HepG2 (cell line): ENCODE results near the gene AP2S1. TPM values are rescaled to one million over a fixed set of nuclear protein-coding genes. Genes with fewer than 3 reads are reported as not detected.
"Not testable (repeated sequence)": the region's sequence is repeated elsewhere in the genome, so short reads cannot be mapped to it uniquely, and the experiment has no call there.

Experiments
- ATAC-seq: fragments of 200-7000 bp; cut with Tn5 transposase; 3 replicates; pipeline ENCODE4 v1.9.1; 2020; ENCODE audit warnings: mild to moderate bottlenecking, moderate library complexity
- BruUV-seq: library from RNA; stranded (reverse); fragments of 400-500 nt; replicated peaks from 2 replicates; lab custom pipeline; 2021; lab: Mats Ljungman, UMichigan
- CTCF ChIA-PET: fragments of 300-600 bp; formaldehyde crosslinking; extraction: SDS; loops from one replicate; lab custom pipeline; 2021; ENCODE audit warnings: low total read pairs, inconsistent platforms, low intra/inter-chr PET ratio; lab: Yijun Ruan, JAX
- POLR2A ChIA-PET: fragments of 350-600 bp; sonication (Branson Sonifier 250); formaldehyde crosslinking; loops from one replicate; lab custom pipeline; 2020; ENCODE audit warnings: antibody characterized with exemption, inconsistent platforms; lab: Yijun Ruan, JAX
- DNase-seq: peaks from one replicate; pipeline ENCODE4 v3.0.0-alpha.2; 2015; ENCODE audit warnings: low spot score
- FAIRE-seq: peaks from 3 replicates; lab custom pipeline; 2011; peaks lifted over from hg19 to GRCh38; lab: Jason Lieb, UNC
- H2AFZ ChIP-seq: one replicate; pipeline ENCODE4 v1.6.1; 2011; ENCODE audit warnings: low read length, inconsistent platforms
- H3K27ac ChIP-seq: fragments of 300-600 bp; 3 replicates; pipeline ENCODE4 v1.8.0; 2011; ENCODE audit warnings: mixed run types, mild to moderate bottlenecking, mixed read lengths, low read length, inconsistent platforms; ENCODE audit not compliant: insufficient read depth; ENCODE audit errors: extremely low read length
- H3K27me3 ChIP-seq, 2 experiments: fragments of 200-600 bp in 1 of 2; 2 replicates in 1 of 2; 3 replicates in 1 of 2; pipeline versions ENCODE4 v1.6.0 to v1.8.0; 2011; ENCODE audit warnings: low read length in 2 of 2, mild to moderate bottlenecking in 2 of 2, moderate library complexity in 2 of 2, inconsistent platforms in 1 of 2; ENCODE audit not compliant: insufficient read depth in 2 of 2, control insufficient read depth in 1 of 2
- H3K36me3 ChIP-seq, 2 experiments: fragments of 200-600 bp in 1 of 2; replicated peaks in 1 of 2; 2 replicates in 1 of 2; 3 replicates in 1 of 2; pipeline versions ENCODE4 v1.5.1 to v1.8.0; 2011; ENCODE audit warnings: low read length in 2 of 2, inconsistent platforms in 1 of 2; ENCODE audit not compliant: insufficient read depth in 2 of 2, control insufficient read depth in 1 of 2
- H3K4me1 ChIP-seq: 2 replicates; pipeline ENCODE4 v1.5.1; 2012; ENCODE audit warnings: low read length, inconsistent platforms; ENCODE audit not compliant: insufficient read depth
- H3K4me2 ChIP-seq: 2 replicates; pipeline ENCODE4 v1.6.0; 2011; ENCODE audit warnings: low read depth, low read length, inconsistent platforms
- H3K4me3 ChIP-seq, 3 experiments: fragments of 200-600 bp in 1 of 3; sonication (generic), shearing (Covaris generic) in 1 of 3; replicated peaks in 1 of 3; 2 replicates each; pipeline ENCODE4 v1.5.1; 2011 to 2016; ENCODE audit warnings: low read length in 3 of 3, inconsistent platforms in 2 of 3, low read depth in 2 of 3, mild to moderate bottlenecking in 2 of 3, control low read depth in 1 of 3, mixed read lengths in 1 of 3; ENCODE audit not compliant: insufficient read depth in 1 of 3
- H3K79me2 ChIP-seq: one replicate; pipeline ENCODE4 v1.6.1; 2011; ENCODE audit warnings: low read length, inconsistent platforms; ENCODE audit not compliant: insufficient read depth
- H3K9ac ChIP-seq: 2 replicates; pipeline ENCODE4 v1.6.0; 2011; ENCODE audit warnings: mild to moderate bottlenecking, low read depth, low read length, inconsistent platforms; ENCODE audit not compliant: insufficient read depth
- H3K9me3 ChIP-seq: 2 replicates; pipeline ENCODE4 v1.5.1; 2012; ENCODE audit warnings: mild to moderate bottlenecking, low read length
- H4K20me1 ChIP-seq: 2 replicates; pipeline ENCODE4 v1.6.0; 2011; ENCODE audit warnings: inconsistent platforms, mild to moderate bottlenecking, low read length, moderate library complexity; ENCODE audit not compliant: insufficient read depth
- MAFF ChIP-seq: IDR thresholded peaks from 2 replicates; pipeline ENCODE4 v1.6.1; 2011; ENCODE audit warnings: low read depth, low read length, improper control_type of control experiment
- MAFK ChIP-seq, 2 experiments: IDR thresholded peaks in 1 of 2; conservative IDR thresholded peaks in 1 of 2; 2 replicates each; pipeline ENCODE4 v1.6.1; 2011; ENCODE audit warnings: improper control_type of control experiment in 2 of 2, low read length in 2 of 2
- NPAS2 ChIP-seq: sonication (generic); formaldehyde crosslinking; IDR thresholded peaks from 2 replicates; pipeline ENCODE4 v1.8.0; 2022; ENCODE audit warnings: mild to moderate bottlenecking, missing genetic modification reagents, borderline replicate concordance
- SRSF9 ChIP-seq: fragments of 200-400 bp; formaldehyde crosslinking; IDR thresholded peaks from 2 replicates; pipeline ENCODE4 v1.6.1; 2018; ENCODE audit warnings: borderline replicate concordance, mild to moderate bottlenecking, low read depth, low read length; ENCODE audit not compliant: insufficient read depth, poor library complexity, severe bottlenecking
- THAP11 ChIP-seq: IDR thresholded peaks from 2 replicates; pipeline ENCODE4 v1.6.1; 2016; ENCODE audit warnings: missing biosample characterization, missing genetic modification reagents
- ZNF460 ChIP-seq: sonication (generic); formaldehyde crosslinking; IDR thresholded peaks from 2 replicates; pipeline ENCODE4 v1.5.1; 2020; ENCODE audit warnings: missing genetic modification reagents, mild to moderate bottlenecking, borderline replicate concordance
- ZNF547 ChIP-seq: sonication (generic); formaldehyde crosslinking; IDR thresholded peaks from 2 replicates; pipeline ENCODE4 v1.5.1; 2020; ENCODE audit warnings: mild to moderate bottlenecking, missing genetic modification reagents
- WGBS: methylation state at CpG from one replicate; pipeline ENCODE4 v1.1.6; 2017; ENCODE audit warnings: low lambda C conversion rate; 5-methylcytosine and 5-hydroxymethylcytosine counted together
- in situ Hi-C: cut with HindIII; loops from 2 replicates; pipeline ENCODE4 v1.10.0; 2017; ENCODE audit warnings: low pct_unique_long_range_greater_than_20kb; ENCODE audit not compliant: extremely low pct_ligation_motif_present
- intact Hi-C: fragments of 100-400 bp; cut with micrococcal nuclease; formaldehyde crosslinking; loops from one replicate; pipeline ENCODE4 v1.10.0; 2022; ENCODE audit not compliant: unreplicated experiment
- polyA plus RNA-seq, 8 experiments: library from polyadenylated mRNA; depleted of rRNA in 3 of 8; stranded (reverse) in 7 of 8; unstranded in 1 of 8; fragments of >200 nt; fragmentation: Illumina TruSeq in 4 of 8; extraction: Trizol in 4 of 8; gene quantifications; 2 replicates each; pipeline versions ENCODE4 v1.2.1 to v1.2.3, GENCODE V29; 2011 to 2016; ENCODE audit warnings: low read depth in 4 of 8, missing spikeins in 1 of 8, mixed read lengths in 1 of 8; ENCODE audit not compliant: insufficient read depth in 1 of 8
- total RNA-seq, 5 experiments: library from RNA; depleted of rRNA; stranded (reverse); fragments of >200 nt; fragmentation: Illumina TruSeq; extraction: Trizol; gene quantifications; 2 replicates each; pipeline ENCODE4 v1.2.3, GENCODE V29; 2016; ENCODE audit warnings: low read depth in 1 of 5
- TF ChIP-seq, protein P1 (sequence below): sonication (generic); formaldehyde crosslinking; IDR thresholded peaks from 2 replicates; pipeline ENCODE4 v1.4.0; 2020; ENCODE audit warnings: missing genetic modification reagents

AP2S1 gene
- total and polyA plus RNA-seq, 2 of the 13 experiments (the other 11 are each of a cell fraction or from before 2014, with no cell fraction given) = 45.2 to 86.1 TPM

DNA sequence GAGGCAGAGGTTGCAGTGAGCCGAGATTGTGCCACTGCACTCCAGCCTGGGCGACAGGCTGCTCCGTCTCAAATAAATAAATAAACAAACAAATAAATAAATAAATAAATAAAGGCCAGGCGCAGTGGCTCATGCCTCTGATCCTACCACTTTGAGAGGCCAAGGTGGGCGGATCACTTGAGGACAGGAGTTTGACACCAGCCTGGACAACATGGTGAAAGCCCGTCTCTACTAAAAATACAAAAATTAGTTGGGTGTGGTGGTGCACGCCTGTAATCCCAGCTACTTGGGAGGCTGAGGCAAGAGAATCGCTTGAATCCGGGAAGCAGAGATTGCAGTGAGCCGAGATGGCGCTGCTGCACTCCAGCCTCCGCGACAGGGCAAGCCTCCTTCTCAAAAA, 4.1 kb upstream of the AP2S1 start:
- H3K9ac ChIP-seq, H3K27ac ChIP-seq, H3K9me3 ChIP-seq, FAIRE-seq, CTCF ChIA-PET, H4K20me1 ChIP-seq, H3K4me2 ChIP-seq, H3K79me2 ChIP-seq, DNase-seq, H3K4me3 ChIP-seq, ATAC-seq, H3K27me3 ChIP-seq, POLR2A ChIA-PET, H3K36me3 ChIP-seq, H2AFZ ChIP-seq, BruUV-seq: not testable (repeated sequence)
- TF ChIP-seq, protein P1, sequence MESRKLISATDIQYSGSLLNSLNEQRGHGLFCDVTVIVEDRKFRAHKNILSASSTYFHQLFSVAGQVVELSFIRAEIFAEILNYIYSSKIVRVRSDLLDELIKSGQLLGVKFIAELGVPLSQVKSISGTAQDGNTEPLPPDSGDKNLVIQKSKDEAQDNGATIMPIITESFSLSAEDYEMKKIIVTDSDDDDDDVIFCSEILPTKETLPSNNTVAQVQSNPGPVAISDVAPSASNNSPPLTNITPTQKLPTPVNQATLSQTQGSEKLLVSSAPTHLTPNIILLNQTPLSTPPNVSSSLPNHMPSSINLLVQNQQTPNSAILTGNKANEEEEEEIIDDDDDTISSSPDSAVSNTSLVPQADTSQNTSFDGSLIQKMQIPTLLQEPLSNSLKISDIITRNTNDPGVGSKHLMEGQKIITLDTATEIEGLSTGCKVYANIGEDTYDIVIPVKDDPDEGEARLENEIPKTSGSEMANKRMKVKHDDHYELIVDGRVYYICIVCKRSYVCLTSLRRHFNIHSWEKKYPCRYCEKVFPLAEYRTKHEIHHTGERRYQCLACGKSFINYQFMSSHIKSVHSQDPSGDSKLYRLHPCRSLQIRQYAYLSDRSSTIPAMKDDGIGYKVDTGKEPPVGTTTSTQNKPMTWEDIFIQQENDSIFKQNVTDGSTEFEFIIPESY (CRISPR knock-in tag) = peak; percentile 62; the same call in 1 of the 2 replicates
- TF ChIP-seq ZNF460 (CRISPR knock-in tag) = peak; percentile 57; the same call in 1 of the 2 replicates
- in situ Hi-C loops (loop anchor here (5.0 kb wide), 1 partner anchor 138 kb away; no protein-coding TSS in a partner anchor), intact Hi-C loops (loop anchor here (5.0 kb wide), 1 partner anchor 98 kb away; no protein-coding TSS in a partner anchor)
- H3K4me1 ChIP-seq = peaks cover 65% of the 10 kb centered on the region
- 70% methylated on average over 13 of the region's 13 CpGs for WGBS

DNA sequence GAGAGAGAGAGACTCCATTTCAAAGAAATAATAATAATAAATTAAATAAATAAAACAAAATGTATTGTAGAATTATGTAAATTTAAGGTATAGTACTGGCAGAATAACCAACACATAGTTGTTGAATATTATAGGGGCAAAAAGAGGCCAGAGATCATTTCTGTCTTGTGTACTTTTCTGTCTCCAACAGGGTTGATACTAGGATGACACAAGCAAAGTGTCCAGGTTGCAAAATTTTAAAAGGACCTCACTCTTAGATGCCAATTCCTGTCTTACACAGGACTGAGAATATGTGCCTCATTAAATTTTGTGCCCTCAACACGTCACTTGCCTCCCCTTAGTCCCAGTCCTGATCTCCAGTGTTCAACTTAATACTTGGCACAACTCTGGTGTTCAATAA, 2.2 kb upstream of the AP2S1 start:
- no TSS peak for BruUV-seq
- Histone ChIP-seq H3K79me2 (peaks cover 13% of the 10 kb centered on the region), H4K20me1 (no peaks in the 10 kb centered on the region), H3K4me1 (peaks cover 67% of the 10 kb centered on the region), H3K27ac (no peak overlapping the region), H3K36me3 (0 out of 5 replicates have a peak, but pooled peaks cover 0 to under 1% of the 10 kb centered on the region in 2 experiments), H3K4me3 (no peak overlapping the region), H2AFZ (no peak overlapping the region)
- ATAC-seq (no peak), FAIRE-seq (no peak)
- ChIA-PET POLR2A (no interaction called here), CTCF (no interaction called here)
- intact Hi-C loops = no loop called here
- peak; percentile 42 to 54; a peak in 2 of 4 replicates for TF ChIP-seq MAFK (conservative IDR thresholded peaks at IDR 0.05 in 1 of 2, IDR thresholded peaks at IDR 0.05 in 1 of 2; ENCODE audit: low read length in 2 of 2)
- no peak for TF ChIP-seq ZNF547 (CRISPR knock-in tag)
- no peak for TF ChIP-seq SRSF9
- TF ChIP-seq NPAS2 = no peak
- TF ChIP-seq MAFF = peak; percentile 34; the same call in 1 of the 2 replicates
- 0 out of 2 replicates have a peak, but pooled peaks have one; percentile 18 for TF ChIP-seq THAP11
- TF ChIP-seq, all 625 proteins: peak for 3
- no peaks in the 10 kb centered on the region for H3K9me3 ChIP-seq
- H3K27me3 ChIP-seq = no peaks in the 10 kb centered on the region; a peak in 1 of 5 replicates
- peak overlapping the region; percentile 39; the same call in 1 of the 2 replicates for H3K4me2 ChIP-seq
- no peak for DNase-seq
- 21% methylated on average over 1 of the region's 1 CpG for WGBS
- in situ Hi-C loops = no loop called here
- no peak overlapping the region for H3K9ac ChIP-seq
